ENCODE data around the gene CMSS1. TPM values are rescaled to one million over a fixed set of nuclear protein-coding genes. Genes with fewer than 3 reads are reported as not detected.

Gene CMSS1
- total RNA-seq, 1 donor from 2014 or later: 56.3 TPM

- Mint-ChIP-seq H3K36me3 (no peaks in the 10 kb centered on the region), H3K4me1 (no peaks in the 10 kb centered on the region), H3K27ac (no peak overlapping the region), H3K4me3 (no peak overlapping the region), H3K27me3 (ENCODE audit: insufficient read depth, low read depth) (peaks cover 2% of the 10 kb centered on the region), H3K9me3 (no peaks in the 10 kb centered on the region)
- DNase-seq (ENCODE audit: low spot score): no peak
- H3K9me3 ChIP-seq (ENCODE audit: low read depth): no peaks in the 10 kb centered on the region
- no peak overlapping the region for H2AFZ ChIP-seq (replicated peaks)
- H3K9ac ChIP-seq: no peak overlapping the region
- TF ChIP-seq EZH2 (IDR thresholded peaks at IDR 0.05) (no peak), EZH2phosphoT487 (IDR thresholded peaks at IDR 0.05) (no peak)
- TF ChIP-seq, protein P1, sequence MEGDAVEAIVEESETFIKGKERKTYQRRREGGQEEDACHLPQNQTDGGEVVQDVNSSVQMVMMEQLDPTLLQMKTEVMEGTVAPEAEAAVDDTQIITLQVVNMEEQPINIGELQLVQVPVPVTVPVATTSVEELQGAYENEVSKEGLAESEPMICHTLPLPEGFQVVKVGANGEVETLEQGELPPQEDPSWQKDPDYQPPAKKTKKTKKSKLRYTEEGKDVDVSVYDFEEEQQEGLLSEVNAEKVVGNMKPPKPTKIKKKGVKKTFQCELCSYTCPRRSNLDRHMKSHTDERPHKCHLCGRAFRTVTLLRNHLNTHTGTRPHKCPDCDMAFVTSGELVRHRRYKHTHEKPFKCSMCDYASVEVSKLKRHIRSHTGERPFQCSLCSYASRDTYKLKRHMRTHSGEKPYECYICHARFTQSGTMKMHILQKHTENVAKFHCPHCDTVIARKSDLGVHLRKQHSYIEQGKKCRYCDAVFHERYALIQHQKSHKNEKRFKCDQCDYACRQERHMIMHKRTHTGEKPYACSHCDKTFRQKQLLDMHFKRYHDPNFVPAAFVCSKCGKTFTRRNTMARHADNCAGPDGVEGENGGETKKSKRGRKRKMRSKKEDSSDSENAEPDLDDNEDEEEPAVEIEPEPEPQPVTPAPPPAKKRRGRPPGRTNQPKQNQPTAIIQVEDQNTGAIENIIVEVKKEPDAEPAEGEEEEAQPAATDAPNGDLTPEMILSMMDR (IDR thresholded peaks at IDR 0.05): no peak
- no peaks in the 10 kb centered on the region for H3K27me3 ChIP-seq
- H3K4me1 ChIP-seq: peaks cover 8% of the 10 kb centered on the region
- H3K4me2 ChIP-seq: no peak overlapping the region
- H3K36me3 ChIP-seq: no peaks in the 10 kb centered on the region
- H4K20me1 ChIP-seq (ENCODE audit: low read depth): no peaks in the 10 kb centered on the region
- no peaks in the 10 kb centered on the region for H3F3A ChIP-seq (ENCODE audit: low read depth)
- H3K4me3 ChIP-seq: no peak overlapping the region
- H3K27ac ChIP-seq: no peak overlapping the region
- H3K79me2 ChIP-seq (ENCODE audit: low read depth): no peaks in the 10 kb centered on the region
Measured at GRCh38 chr3:100030346-100030745, 212.7 kb downstream of the CMSS1 start.

DNA sequence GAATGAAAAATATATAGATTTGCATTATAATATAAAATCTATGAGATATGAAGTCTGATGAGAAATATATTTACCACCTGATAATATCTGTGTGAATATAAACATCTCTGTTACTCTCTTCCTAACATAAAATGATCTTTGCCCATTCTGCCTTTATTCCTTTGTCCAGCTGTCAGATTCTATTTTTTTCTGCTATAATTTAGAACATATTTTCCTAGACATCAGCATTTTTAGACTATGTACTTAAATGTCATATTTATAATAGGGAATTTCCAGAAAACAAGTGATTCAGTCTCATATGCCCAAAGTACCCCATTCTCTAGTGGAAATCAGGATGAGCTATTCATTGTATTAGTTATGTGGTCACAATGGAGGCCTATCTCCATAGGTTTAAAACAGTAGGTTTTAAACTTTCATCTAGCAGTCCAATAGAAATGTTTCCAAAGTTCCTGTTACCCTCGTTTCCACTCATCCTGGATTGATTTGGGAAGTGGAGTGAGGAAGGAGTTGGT is 213.3 kb downstream of the CMSS1 start:
- Histone ChIP-seq H3K9ac (no peak overlapping the region), H3K9me3 (ENCODE audit: low read depth) (no peaks in the 10 kb centered on the region), H3K36me3 (no peaks in the 10 kb centered on the region), H3F3A (ENCODE audit: low read depth) (no peaks in the 10 kb centered on the region), H3K27ac (no peak overlapping the region), H4K20me1 (ENCODE audit: low read depth) (no peaks in the 10 kb centered on the region), H2AFZ (replicated peaks) (no peak overlapping the region), H3K79me2 (ENCODE audit: low read depth) (no peaks in the 10 kb centered on the region), H3K4me3 (no peak overlapping the region), H3K4me1 (peaks cover 8% of the 10 kb centered on the region), H3K4me2 (no peak overlapping the region), H3K27me3 (no peaks in the 10 kb centered on the region)
- no peak overlapping the region for H3K4me3 Mint-ChIP-seq
- H3K36me3 Mint-ChIP-seq: no peaks in the 10 kb centered on the region
- H3K9me3 Mint-ChIP-seq: no peaks in the 10 kb centered on the region
- no peaks in the 10 kb centered on the region for H3K4me1 Mint-ChIP-seq
- TF ChIP-seq EZH2 (IDR thresholded peaks at IDR 0.05) (no peak), EZH2phosphoT487 (IDR thresholded peaks at IDR 0.05) (no peak)
- TF ChIP-seq, protein P1 (IDR thresholded peaks at IDR 0.05): no peak
- H3K27ac Mint-ChIP-seq: no peak overlapping the region
- H3K27me3 Mint-ChIP-seq (ENCODE audit: insufficient read depth, low read depth): peaks cover 2% of the 10 kb centered on the region
- no peak for DNase-seq (ENCODE audit: low spot score)

DNA sequence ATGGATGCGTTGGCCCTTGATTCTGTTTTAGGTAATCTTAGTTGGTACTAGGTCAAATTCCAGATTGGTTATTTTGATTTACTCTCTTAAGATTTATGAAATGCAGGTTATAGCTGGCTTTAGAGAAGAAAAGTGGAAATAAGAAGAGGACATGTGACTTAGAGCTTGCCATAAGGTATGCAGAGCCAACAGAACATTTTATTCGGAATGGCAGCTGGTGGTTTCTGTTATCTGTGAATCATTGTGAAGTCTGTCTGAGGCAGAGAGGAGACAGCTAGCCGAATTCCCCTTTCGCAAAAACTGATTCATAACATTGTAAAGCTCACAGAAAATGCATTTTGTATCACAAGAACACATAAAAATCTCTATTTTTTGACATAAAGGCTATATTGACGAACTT is 214.6 kb downstream of the CMSS1 start:
- Histone ChIP-seq H3K9ac (no peak overlapping the region), H3K4me2 (no peak overlapping the region), H3F3A (ENCODE audit: low read depth) (no peaks in the 10 kb centered on the region), H3K4me3 (no peak overlapping the region), H2AFZ (replicated peaks) (no peak overlapping the region), H3K36me3 (no peaks in the 10 kb centered on the region), H3K4me1 (peaks cover 8% of the 10 kb centered on the region), H3K79me2 (ENCODE audit: low read depth) (no peaks in the 10 kb centered on the region), H4K20me1 (ENCODE audit: low read depth) (no peaks in the 10 kb centered on the region), H3K27ac (no peak overlapping the region), H3K9me3 (ENCODE audit: low read depth) (no peaks in the 10 kb centered on the region), H3K27me3 (no peaks in the 10 kb centered on the region)
- H3K9me3 Mint-ChIP-seq: no peaks in the 10 kb centered on the region
- H3K27me3 Mint-ChIP-seq (ENCODE audit: insufficient read depth, low read depth): peaks cover 4% of the 10 kb centered on the region
- H3K4me3 Mint-ChIP-seq: no peak overlapping the region
- no peak overlapping the region for H3K27ac Mint-ChIP-seq
- no peaks in the 10 kb centered on the region for H3K36me3 Mint-ChIP-seq
- DNase-seq (ENCODE audit: low spot score): no peak
- no peaks in the 10 kb centered on the region for H3K4me1 Mint-ChIP-seq
- TF ChIP-seq EZH2phosphoT487 (IDR thresholded peaks at IDR 0.05) (no peak), EZH2 (IDR thresholded peaks at IDR 0.05) (no peak)
- TF ChIP-seq, protein P1 (IDR thresholded peaks at IDR 0.05): no peak

All from neural progenitor cell (in vitro differentiated cells).